ENCODE results near the gene NEUROD2. TPM values are rescaled to one million over a fixed set of nuclear protein-coding genes. Genes with fewer than 3 reads are reported as not detected.

Gene NEUROD2
- polyA plus RNA-seq (2013, experiment 1 of 2) = not detected
- polyA plus RNA-seq (2013, experiment 2 of 2) = not detected

DNA sequence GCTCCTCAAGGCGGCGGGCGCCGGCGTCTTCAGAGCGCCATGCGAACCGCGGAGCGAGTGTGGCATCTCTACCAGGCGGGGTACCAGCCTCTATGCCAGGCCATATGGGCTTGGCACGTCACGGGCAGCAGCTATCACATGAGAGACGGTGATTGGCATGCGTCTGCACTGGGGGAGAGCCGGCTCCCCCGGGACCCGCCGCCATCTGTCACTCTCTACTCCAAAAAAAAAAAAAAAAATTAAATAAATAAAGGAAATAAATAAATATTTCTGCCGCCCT lies at the start of gene NEUROD2:
TSS of gene NEUROD2 (minus strand) at position 70 of the 280 bp plus-strand sequence. CDS start 1,321 bp downstream, outside the sequence.
- Histone ChIP-seq H3K36me3 (ENCODE audit: control insufficient read depth, insufficient read depth, low read length) (no peaks in the 10 kb centered on the region), H3K27ac (ENCODE audit: low read depth, low read length, severe bottlenecking) (no peak within 1 kb of the TSS), H3K9me3 (ENCODE audit: control insufficient read depth, low read length) (no peaks in the 10 kb centered on the region), H3K4me1 (ENCODE audit: control insufficient read depth, insufficient read depth, low read length, poor library complexity, severe bottlenecking) (no peaks in the 10 kb centered on the region), H3K4me3 (ENCODE audit: extremely low read depth, insufficient read depth, low read length, poor library complexity, severe bottlenecking) (no peak within 1 kb of the TSS)
- WGBS, 2 experiments (ENCODE audit: insufficient coverage in 2 of 2) = 3 to 4% methylated on average over 5 to 11 of the region's 20 CpGs

DNA sequence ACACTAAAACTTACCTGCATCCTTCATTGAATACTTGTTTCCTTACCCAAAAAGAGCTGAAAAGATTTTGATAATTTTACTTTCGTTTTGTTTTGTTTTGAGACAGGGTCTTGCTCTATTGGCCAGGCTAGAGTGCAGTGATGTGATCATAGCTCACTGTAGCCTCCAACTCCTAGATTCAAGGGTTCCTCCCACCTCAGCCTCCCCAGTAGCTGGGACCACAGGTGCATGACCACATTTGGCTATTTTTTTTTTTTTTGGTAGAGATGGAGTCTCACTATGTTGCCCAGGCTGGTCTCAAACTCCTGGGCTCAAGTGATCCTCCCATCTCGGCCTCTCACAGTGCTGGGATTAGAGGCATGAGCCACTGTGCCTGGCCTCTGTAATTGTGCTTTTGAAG lies 47.4 kb upstream of the NEUROD2 start:
- Histone ChIP-seq H3K4me3 (ENCODE audit: extremely low read depth, insufficient read depth, low read length, poor library complexity, severe bottlenecking) (no peak overlapping the region), H3K36me3 (ENCODE audit: control insufficient read depth, insufficient read depth, low read length) (peaks cover 40% of the 10 kb centered on the region), H3K9me3 (ENCODE audit: control insufficient read depth, low read length) (no peaks in the 10 kb centered on the region), H3K27ac (ENCODE audit: low read depth, low read length, severe bottlenecking) (no peak overlapping the region), H3K4me1 (ENCODE audit: control insufficient read depth, insufficient read depth, low read length, poor library complexity, severe bottlenecking) (peaks cover 22% of the 10 kb centered on the region)
- WGBS, 2 experiments (ENCODE audit: insufficient coverage in 2 of 2) = 100% methylated on average over 1 of the region's 2 CpGs

DNA sequence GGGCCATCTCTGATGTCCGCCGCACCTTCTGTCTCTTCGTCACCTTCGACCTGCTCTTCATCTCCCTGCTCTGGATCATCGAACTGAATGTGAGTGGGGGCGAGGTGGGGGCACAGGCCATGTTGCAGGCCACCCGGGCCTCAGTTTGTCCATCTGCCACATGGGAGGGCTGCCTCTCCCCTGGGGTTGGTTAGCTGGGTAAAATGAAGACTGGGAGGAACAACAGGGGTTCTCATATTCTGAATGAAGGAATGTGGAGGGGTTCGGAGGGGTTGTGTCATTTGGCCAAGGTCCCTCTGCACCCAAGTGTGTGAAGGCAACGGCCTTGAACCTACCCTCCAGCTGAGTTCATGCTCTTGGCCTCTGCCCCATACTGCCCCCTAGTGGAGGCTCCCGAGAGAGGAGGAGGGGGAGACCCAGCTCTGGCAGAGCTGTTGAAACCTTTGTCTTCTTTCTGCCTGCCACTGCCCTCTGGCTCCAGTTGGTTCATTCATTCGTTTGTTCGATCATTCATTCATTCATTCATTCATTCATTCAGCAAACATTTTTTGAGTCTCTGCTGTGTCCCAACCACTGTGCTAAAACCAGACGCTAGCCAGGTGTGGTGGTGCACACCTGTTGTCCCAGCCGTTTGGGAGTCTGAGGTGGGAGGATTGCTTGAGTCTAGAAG lies 46.1 kb upstream of the NEUROD2 start:
- Histone ChIP-seq H3K27ac (ENCODE audit: low read depth, low read length, severe bottlenecking) (no peak overlapping the region), H3K4me1 (ENCODE audit: control insufficient read depth, insufficient read depth, low read length, poor library complexity, severe bottlenecking) (peaks cover 25% of the 10 kb centered on the region), H3K4me3 (ENCODE audit: extremely low read depth, insufficient read depth, low read length, poor library complexity, severe bottlenecking) (no peak overlapping the region), H3K9me3 (ENCODE audit: control insufficient read depth, low read length) (no peaks in the 10 kb centered on the region), H3K36me3 (ENCODE audit: control insufficient read depth, insufficient read depth, low read length) (peaks cover 30% of the 10 kb centered on the region)
- 74 to 75% methylated on average over 10 to 12 of the region's 14 CpGs for WGBS, 2 experiments (ENCODE audit: insufficient coverage in 2 of 2)

DNA sequence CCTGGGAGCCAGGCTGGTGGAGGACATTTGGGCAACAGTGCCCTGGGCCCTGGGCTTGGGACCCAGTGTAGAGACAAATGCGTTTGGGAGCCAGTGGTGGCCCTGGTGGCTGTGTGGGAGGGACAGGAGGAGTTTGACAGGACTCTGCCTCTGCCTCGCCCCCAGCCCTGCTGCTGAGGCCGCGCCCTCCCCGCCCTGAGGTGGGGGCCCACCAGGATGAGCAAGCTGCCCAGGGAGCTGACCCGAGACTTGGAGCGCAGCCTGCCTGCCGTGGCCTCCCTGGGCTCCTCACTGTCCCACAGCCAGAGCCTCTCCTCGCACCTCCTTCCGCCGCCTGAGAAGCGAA lies 45.6 kb upstream of the NEUROD2 start:
- Histone ChIP-seq H3K36me3 (ENCODE audit: control insufficient read depth, insufficient read depth, low read length) (peaks cover 24% of the 10 kb centered on the region), H3K4me3 (ENCODE audit: extremely low read depth, insufficient read depth, low read length, poor library complexity, severe bottlenecking) (no peak overlapping the region), H3K4me1 (ENCODE audit: control insufficient read depth, insufficient read depth, low read length, poor library complexity, severe bottlenecking) (peaks cover 25% of the 10 kb centered on the region), H3K27ac (ENCODE audit: low read depth, low read length, severe bottlenecking) (peak overlapping the region; percentile 75), H3K9me3 (ENCODE audit: control insufficient read depth, low read length) (no peaks in the 10 kb centered on the region)
- WGBS, 2 experiments (ENCODE audit: insufficient coverage in 2 of 2) = 81 to 83% methylated on average over 8 to 10 of the region's 12 CpGs

DNA sequence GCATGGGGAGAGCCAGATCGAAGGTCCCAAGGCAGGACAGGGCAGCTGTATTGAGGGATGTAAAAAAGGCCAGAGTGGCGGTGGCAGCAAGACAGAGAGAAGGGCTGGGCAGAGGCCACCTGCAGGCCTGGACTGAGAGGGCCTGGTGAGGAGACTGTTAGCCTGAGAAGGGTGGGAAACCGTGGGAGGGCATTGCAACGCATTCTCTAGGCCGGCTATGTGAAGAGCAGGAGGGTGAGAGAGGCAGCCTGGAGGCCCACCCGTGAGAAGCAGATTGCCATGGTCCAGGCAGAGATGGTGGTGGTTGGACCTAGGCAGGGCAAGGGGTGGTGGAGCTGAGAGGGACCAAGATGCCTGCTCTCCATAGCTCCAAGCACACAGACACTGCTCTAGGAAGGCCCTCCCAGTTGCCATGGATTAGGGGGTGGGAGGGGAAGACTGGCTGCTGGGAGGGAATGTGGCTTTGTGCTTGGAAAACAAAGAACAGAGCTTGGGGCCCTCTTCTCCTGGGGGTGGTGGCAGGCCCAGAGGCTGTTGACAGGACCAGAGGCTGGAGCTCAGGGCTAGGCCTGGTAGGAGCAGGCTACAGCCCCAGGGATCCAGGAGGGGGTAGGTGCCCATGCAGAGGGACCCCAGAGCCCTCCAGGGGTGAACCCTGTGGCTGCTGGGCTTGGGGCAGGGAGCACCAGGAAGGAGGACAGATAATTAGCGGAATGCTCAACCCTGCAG lies 45.0 kb upstream of the NEUROD2 start:
- Histone ChIP-seq H3K4me1 (ENCODE audit: control insufficient read depth, insufficient read depth, low read length, poor library complexity, severe bottlenecking) (peaks cover 25% of the 10 kb centered on the region), H3K4me3 (ENCODE audit: extremely low read depth, insufficient read depth, low read length, poor library complexity, severe bottlenecking) (no peak overlapping the region), H3K36me3 (ENCODE audit: control insufficient read depth, insufficient read depth, low read length) (peaks cover 21% of the 10 kb centered on the region), H3K27ac (ENCODE audit: low read depth, low read length, severe bottlenecking) (peak overlapping the region; percentile 75), H3K9me3 (ENCODE audit: control insufficient read depth, low read length) (no peaks in the 10 kb centered on the region)
- WGBS, 2 experiments (ENCODE audit: insufficient coverage in 2 of 2) = 47 to 53% methylated on average over 6 to 7 of the region's 7 CpGs

DNA sequence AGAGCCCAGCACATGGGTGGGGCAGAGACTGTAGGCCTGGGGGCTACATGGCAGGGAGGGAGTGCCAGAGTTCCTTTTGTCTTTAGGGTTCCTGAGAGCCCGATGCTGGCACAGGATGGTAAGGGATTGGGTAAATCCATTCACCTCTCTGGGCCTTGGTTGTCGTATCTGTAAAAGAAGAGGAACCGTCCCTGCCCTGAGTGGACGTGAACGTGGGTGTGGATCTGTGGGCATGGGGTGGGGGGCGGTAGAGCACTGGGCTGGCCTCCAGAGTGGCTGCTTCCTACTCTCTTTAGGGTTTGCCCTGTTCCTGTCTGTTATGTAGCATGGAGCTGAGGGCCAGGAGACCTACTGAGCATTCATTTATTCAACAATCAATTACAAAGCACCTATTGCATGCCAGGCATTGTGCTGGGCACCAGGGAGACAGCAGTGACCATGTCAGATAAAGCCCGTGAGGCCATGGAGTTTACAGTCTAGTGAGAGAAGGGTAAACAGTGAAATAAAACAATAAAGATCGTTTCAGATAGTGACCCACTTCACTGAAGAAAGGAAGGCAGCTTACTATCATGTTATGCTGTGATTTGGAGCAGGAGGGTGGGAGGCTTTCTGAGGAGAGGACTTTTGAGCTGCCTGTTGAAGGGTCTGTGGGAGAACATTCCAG lies 44.3 kb upstream of the NEUROD2 start:
- Histone ChIP-seq H3K9me3 (ENCODE audit: control insufficient read depth, low read length) (no peaks in the 10 kb centered on the region), H3K36me3 (ENCODE audit: control insufficient read depth, insufficient read depth, low read length) (peaks cover 24% of the 10 kb centered on the region), H3K4me3 (ENCODE audit: extremely low read depth, insufficient read depth, low read length, poor library complexity, severe bottlenecking) (no peak overlapping the region), H3K27ac (ENCODE audit: low read depth, low read length, severe bottlenecking) (peak overlapping the region; percentile 75), H3K4me1 (ENCODE audit: control insufficient read depth, insufficient read depth, low read length, poor library complexity, severe bottlenecking) (peaks cover 25% of the 10 kb centered on the region)
- 88 to 91% methylated on average over 3 to 7 of the region's 8 CpGs for WGBS, 2 experiments (ENCODE audit: insufficient coverage in 2 of 2)

DNA sequence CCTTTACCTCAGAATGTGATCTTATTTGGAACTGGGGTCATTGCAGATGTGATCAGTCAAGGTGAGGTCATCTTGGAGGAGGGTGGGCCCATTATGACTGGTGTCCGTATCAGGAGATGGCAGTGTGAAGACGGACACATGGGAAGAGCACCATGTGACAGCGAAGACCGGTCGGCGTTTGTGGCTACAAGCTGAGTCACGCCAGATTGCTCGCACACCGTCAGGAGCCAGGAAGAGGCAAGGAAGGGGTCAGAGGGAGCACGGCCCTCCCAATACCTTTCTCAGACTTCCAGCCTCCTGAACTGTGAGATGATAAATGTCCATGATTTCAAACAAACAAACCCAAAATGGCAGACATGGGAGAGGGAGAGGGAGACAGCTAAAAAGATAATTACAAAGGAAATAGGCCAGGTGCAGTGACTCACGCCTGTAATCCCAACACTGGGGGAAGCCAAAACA lies 42.4 kb upstream of the NEUROD2 start:
- Histone ChIP-seq H3K4me1 (ENCODE audit: control insufficient read depth, insufficient read depth, low read length, poor library complexity, severe bottlenecking) (peaks cover 27% of the 10 kb centered on the region), H3K4me3 (ENCODE audit: extremely low read depth, insufficient read depth, low read length, poor library complexity, severe bottlenecking) (no peak overlapping the region), H3K36me3 (ENCODE audit: control insufficient read depth, insufficient read depth, low read length) (peaks cover 19% of the 10 kb centered on the region), H3K27ac (ENCODE audit: low read depth, low read length, severe bottlenecking) (no peak overlapping the region), H3K9me3 (ENCODE audit: control insufficient read depth, low read length) (no peaks in the 10 kb centered on the region)
- 76 to 96% methylated on average over 3 to 10 of the region's 11 CpGs for WGBS, 2 experiments (ENCODE audit: insufficient coverage in 2 of 2)

DNA sequence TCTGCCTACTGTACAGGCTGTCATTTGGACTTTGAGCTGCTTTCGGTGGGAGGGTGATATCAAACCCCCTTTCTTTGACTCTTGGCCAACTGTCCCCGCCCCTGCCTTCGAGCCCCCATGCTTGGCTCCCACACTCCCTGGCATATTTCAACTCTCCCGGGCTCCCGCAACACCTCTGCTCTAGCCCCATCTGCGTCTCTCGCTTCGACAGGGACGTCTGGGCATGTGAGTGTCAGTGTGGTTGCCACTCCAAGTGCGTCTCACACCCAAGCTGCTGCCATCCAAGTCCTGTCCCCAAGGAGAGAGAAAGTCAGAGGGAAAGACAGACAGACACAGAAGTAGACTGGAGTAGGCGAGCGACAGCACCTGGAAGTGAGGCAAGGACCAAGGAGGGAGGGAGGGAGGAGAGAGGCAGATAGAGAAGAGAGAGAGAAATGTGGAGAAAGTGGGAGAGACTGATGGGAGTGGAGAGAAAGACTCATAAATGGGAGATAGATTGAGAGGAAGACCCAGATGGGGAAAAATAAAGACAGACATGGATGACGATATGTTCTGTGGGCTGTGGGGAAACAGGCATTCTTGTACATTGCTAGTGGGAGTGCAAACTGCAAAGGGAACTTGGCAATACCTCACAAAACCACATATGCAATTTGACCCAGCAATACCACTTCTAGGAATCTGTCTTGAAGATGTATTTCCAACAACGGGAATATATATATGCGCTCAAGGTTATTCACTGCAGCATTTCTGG lies 41.1 kb upstream of the NEUROD2 start:
- Histone ChIP-seq H3K4me1 (ENCODE audit: control insufficient read depth, insufficient read depth, low read length, poor library complexity, severe bottlenecking) (peaks cover 35% of the 10 kb centered on the region), H3K36me3 (ENCODE audit: control insufficient read depth, insufficient read depth, low read length) (peaks cover 7% of the 10 kb centered on the region), H3K27ac (ENCODE audit: low read depth, low read length, severe bottlenecking) (no peak overlapping the region), H3K9me3 (ENCODE audit: control insufficient read depth, low read length) (no peaks in the 10 kb centered on the region), H3K4me3 (ENCODE audit: extremely low read depth, insufficient read depth, low read length, poor library complexity, severe bottlenecking) (no peak overlapping the region)
- 94 to 95% methylated on average over 6 to 9 of the region's 15 CpGs for WGBS, 2 experiments (ENCODE audit: insufficient coverage in 2 of 2)

DNA sequence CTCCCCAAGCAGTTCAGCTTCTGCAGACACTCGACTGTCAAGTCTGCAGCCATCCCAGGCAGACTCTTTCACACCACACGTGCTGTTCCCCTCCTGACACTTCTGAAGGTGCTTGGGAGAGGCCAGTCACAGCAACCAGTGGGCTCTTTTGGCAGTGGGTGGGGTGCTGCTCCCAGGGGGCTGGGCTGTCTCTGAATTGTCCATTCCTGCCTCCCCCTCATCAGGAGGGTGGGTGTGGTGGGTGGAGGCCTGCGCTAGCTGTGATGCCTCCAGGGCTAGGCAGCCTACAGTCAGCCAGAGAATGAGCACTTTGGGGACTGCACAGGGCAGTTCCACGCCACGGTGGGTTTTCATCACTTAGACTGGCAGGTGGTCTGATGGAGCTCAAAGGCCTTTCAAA lies 39.5 kb upstream of the NEUROD2 start:
- Histone ChIP-seq H3K36me3 (ENCODE audit: control insufficient read depth, insufficient read depth, low read length) (peaks cover 4% of the 10 kb centered on the region), H3K4me1 (ENCODE audit: control insufficient read depth, insufficient read depth, low read length, poor library complexity, severe bottlenecking) (peaks cover 36% of the 10 kb centered on the region), H3K9me3 (ENCODE audit: control insufficient read depth, low read length) (no peaks in the 10 kb centered on the region), H3K4me3 (ENCODE audit: extremely low read depth, insufficient read depth, low read length, poor library complexity, severe bottlenecking) (no peak overlapping the region), H3K27ac (ENCODE audit: low read depth, low read length, severe bottlenecking) (no peak overlapping the region)
- 74 to 80% methylated on average over 3 to 4 of the region's 5 CpGs for WGBS, 2 experiments (ENCODE audit: insufficient coverage in 2 of 2)

DNA sequence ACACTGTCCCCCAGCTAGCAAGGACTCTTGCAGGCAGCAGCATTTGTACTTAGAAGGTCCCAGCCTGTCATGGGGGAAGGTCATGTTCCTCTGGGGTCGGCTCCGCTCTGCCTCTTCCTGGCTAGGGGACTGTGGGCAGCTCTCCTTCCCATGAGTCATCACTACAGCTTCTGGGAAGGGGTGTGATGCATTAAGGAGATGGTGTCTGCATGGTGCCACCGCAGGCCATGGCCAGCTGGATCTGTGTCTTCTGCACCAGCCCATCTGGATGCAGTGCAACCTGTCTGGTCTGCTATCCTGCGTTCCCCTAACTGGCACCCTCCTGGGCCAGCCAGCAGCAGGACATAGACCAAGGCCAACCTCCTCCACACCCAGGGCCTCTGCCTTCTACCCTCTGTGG lies 35.6 kb upstream of the NEUROD2 start:
- Histone ChIP-seq H3K36me3 (ENCODE audit: control insufficient read depth, insufficient read depth, low read length) (peaks cover 8% of the 10 kb centered on the region), H3K4me3 (ENCODE audit: extremely low read depth, insufficient read depth, low read length, poor library complexity, severe bottlenecking) (no peak overlapping the region), H3K4me1 (ENCODE audit: control insufficient read depth, insufficient read depth, low read length, poor library complexity, severe bottlenecking) (peaks cover 37% of the 10 kb centered on the region), H3K27ac (ENCODE audit: low read depth, low read length, severe bottlenecking) (no peak overlapping the region), H3K9me3 (ENCODE audit: control insufficient read depth, low read length) (no peaks in the 10 kb centered on the region)
- WGBS, 2 experiments (ENCODE audit: insufficient coverage in 2 of 2) = 81 to 88% methylated on average over 2 to 4 of the region's 4 CpGs

Measured in mesodermal cell (in vitro differentiated cells).